Stimulated activated CD8-positive, alpha-beta memory T cell treated with anti-CD3 and anti-CD28 coated beads, Interleukin-4, amount 100 ng/mL, for 24 hours (primary cell): Measurements from ENCODE around the gene APOBEC3G.
A peak's percentile ranks its signal among the peaks of the same experiment; 100 is the strongest.

Source experiments
- DNase-seq: peaks from one replicate; pipeline ENCODE4 v3.0.0-alpha.2; 2020; ENCODE audit warnings: low read depth

Gene APOBEC3G

DNA sequence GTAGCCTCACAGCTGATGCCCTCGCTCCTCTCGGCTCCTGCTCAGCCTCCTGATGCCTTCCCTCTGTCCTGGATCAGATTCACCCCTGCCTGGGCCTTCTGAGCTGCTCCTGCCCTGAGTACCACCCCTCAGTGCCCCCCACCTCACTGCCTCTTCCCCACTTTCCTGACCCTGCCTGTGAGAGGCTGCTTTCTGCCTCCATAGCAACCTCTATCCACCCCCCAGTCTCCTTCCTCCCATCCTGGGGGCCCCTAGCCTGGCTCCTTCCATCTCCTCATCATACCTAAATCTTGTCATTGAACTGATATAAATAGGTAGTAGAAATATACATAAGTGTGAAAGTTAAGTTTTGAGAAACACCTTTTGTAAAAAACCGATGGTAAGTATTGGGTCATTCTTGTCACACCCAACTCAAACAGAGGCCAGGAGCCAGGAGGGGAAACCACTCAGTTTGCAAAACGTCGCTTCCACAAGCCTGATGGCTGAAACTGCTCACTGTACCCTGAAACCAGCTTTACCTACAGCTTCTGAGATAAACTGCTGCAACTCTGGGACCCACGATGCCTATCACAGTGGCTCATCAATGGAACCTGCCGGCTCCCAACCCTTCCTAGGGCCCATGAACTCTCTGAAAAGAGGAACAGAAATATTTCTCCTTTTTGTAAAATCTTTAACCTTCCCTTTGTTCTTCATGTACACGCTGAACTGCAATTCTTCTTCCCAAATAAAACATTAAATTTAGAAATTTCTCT lies 15.2 kb downstream of the APOBEC3G start:
- DNase-seq, result no peak

DNA sequence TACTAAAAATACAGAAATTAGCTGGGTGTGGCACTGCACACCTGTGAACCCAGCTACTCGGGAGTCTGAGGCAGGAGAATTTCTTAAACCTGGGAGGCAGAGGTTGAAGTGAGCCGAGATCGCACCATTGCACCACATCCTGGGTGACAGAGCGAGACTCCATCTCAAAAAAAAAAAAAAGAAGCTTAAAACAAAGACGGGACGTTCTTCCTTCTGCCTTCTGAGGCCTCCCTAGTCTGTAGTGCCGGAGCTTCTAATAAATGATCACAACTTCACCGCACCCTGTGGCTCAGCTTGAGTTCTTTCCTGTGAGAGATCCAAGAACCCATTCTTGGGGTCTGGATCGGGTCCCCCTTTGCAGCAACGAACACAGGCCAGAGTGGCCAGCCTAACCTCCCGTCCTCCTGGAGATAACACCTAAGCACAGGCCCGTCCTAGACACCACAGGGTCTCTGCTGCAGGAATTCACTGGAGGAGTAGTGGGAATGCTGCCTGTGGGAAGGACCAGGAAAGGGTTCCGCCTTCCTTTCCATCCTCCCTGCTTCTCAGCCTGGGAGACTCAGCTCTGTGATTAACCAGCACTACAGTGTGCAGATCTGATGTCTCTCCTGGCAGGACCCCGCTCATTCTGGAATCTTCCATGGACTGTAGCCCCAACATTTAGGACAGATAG lies 17.8 kb downstream of the APOBEC3G start:
- DNase-seq, result no peak

DNA sequence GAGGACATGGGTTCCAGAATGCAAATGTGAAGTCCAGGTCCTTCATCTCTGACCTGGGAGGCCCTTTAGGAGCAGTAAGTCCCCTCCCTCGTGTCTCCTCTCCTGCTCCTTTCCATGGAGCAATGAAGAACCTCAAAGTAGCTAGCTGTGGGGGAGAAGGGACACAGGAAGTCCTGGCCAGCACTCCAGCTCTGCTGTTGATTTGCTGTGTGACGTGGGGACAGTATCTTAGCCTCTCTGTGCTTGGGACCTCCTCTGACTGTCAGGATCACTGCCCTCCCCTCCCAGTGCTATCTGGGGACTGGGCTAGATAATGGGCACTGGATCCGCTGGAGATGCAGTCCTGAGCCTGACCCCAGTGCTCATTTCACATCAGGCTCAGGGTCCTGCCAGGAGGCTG lies 18.9 kb downstream of the APOBEC3G start:
- DNase-seq, result no peak

DNA sequence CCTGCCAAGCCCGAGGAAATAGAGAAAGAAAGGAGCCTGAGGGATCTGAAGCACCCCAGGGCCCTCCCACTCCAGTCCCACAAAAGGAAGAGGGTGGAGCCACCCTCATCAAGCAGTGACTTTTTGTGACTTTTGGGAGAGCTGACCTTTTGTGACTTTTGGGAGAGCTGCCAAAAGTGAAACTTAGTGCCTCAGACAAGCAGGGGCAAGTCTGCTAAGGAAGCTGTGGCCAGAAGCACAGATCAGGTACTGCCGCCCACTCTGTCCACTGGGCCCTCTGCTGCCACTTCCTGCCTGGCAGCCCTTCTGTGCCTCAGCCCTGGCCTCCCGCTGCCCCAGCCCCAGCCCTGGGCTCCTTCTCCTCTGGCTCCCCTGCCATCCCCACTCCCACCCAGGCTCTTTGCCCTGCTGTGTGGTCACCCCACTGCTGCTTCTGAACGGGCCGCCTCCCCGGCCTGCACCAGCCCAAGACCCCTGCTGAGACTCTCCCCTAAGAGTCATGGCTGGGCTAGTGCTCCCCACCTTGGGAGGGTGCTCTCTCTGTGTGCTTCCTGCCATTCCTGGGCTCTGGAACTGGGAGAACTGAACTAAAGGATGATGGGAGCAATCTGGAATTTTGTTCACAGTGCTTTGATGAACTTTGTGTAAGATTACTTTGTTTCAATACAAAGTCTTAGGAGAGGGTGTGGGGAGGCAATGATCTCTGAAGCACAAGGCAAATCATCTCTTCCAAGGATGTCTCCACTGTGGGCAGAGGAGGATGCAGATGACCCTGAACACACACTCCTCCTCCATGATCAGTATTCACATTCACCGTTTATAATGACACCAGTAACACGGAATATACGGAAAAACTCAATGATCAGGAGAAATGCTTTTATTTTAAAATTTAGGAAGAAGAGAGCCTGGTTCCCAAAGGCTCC lies 20.3 kb downstream of the APOBEC3G start, which contains the start of gene APOBEC3H:
Gene APOBEC3H (plus strand): TSS at position 147 of the 923 bp plus-strand sequence. CDS start 3,035 bp downstream, outside the sequence.
- no peak for DNase-seq

DNA sequence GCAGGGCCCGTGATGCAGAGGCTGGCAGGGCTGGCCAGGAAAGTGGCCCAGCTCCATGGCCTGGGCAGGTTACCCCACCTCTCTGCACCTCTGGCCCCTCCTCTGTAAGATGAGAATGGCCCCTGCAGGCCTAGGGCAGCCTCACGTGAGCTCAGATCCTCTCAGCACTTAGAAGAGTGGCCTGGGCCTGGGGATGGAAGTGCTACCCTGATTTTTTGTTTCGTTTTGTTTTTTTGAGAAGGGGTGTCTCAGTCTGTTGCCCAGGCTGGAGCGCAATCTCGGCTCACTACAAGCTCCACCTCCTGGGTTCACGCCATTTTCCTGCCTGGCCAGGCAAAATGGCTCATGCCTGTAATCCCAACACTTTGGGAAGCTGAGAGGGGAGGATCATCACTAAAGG lies 21.0 kb downstream of the APOBEC3G start:
- no peak for DNase-seq

DNA sequence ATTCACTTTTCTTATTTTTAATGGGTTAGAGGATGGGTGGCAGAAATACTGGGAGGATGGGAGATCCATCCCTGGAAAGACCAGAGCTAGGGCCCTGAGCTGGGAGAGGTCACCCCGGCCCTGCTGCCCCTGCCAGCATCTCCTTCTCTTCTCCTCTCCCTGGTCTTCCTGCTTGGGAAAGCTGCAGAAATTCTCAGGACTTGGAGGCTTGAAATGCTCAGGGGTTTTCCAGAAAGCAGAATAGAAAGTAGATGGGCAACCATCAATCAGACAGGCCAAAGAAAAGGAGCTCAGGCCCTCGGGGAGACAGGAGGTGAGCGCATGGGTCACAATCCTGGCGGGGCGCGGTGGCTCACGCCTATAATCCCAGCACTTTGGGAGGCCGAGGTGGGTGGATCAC lies 21.5 kb downstream of the APOBEC3G start:
- DNase-seq, result no peak

DNA sequence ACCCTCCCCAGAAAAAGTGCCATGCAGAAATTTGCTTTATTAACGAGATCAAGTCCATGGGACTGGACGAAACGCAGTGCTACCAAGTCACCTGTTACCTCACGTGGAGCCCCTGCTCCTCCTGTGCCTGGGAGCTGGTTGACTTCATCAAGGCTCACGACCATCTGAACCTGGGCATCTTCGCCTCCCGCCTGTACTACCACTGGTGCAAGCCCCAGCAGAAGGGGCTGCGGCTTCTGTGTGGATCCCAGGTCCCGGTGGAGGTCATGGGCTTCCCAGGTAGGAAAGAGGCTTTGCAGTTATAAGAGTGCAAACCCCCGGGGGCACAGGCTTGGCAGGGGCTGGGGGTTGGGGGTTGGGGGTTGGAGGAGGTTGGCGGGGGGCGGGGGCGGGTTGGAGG lies 24.2 kb downstream of the APOBEC3G start:
- no peak for DNase-seq

DNA sequence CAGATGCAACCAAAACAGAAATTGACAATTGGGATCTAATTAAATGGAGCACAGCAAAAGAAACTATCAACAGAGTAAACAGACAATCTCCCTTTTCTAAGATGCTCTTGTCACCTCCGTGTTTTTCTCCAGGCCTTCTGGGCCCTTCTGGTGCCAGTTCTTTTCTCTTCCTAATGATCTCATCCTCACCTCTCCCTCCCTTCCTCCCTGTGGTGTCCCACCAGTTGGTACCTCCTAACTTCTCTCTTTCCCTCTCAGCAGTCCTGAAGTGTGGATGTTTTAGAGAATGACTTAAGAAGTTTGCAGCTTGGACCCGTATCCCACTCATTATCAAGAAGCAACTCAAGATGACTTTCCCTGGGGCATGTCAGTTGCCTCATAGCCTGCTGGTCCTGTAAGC lies 26.4 kb downstream of the APOBEC3G start:
- no peak for DNase-seq

DNA sequence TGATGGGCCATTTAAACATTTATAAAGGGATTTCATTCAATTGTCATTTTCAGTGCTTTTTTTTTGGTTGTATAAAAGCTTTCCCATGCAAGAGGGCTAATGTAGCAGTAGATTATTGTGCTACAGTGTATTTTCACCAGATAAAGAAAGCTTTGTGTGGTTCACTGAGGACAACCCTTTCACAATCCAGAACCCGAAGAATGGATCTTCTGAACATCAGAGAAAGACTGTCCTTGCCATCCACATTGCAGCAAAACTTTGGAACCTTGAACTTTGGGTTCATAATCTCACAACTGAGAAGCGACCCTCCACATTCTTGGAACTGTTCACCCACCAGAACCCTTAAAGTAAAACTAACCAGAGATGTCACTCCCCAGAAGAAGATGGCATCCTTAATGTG lies 29.3 kb downstream of the APOBEC3G start:
- no peak for DNase-seq

DNA sequence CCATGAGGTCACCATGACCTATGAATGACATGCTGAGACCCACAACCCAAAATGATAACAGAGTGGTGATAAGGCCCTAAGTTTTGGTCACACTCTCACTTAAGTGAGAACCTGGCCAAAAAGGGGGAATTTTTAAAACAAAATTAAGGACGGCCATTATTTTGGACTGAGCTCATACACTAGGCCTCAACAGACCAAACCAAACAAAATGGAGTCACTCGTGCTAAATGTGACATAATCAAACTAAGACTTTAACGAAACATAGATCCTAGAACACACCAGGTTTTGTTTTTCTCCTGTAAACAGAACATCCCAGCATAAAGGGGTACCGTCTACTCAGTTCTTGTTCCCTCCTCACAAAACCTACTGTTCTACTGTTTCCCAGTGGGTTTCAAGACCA lies 31.4 kb downstream of the APOBEC3G start:
- no peak for DNase-seq

DNA sequence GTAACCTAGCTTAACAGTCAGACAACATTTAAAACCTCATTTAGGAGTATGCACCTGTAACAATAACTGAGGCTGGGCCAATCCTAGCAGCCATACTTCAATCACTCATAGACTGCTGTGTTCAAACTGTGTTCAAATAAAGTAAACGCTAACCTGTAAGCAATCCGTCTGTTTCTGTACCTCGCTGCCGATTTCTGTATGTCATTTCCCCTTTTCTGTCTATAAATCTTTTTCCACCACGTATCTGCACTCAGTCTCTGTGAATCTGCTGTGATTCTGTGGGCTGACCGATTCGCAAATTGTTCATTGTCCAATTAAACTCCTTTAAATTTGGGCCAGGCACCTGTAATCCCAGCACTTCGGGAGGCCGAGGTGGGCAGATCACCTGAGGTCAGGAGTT lies 32.3 kb downstream of the APOBEC3G start:
- no peak for DNase-seq

DNA sequence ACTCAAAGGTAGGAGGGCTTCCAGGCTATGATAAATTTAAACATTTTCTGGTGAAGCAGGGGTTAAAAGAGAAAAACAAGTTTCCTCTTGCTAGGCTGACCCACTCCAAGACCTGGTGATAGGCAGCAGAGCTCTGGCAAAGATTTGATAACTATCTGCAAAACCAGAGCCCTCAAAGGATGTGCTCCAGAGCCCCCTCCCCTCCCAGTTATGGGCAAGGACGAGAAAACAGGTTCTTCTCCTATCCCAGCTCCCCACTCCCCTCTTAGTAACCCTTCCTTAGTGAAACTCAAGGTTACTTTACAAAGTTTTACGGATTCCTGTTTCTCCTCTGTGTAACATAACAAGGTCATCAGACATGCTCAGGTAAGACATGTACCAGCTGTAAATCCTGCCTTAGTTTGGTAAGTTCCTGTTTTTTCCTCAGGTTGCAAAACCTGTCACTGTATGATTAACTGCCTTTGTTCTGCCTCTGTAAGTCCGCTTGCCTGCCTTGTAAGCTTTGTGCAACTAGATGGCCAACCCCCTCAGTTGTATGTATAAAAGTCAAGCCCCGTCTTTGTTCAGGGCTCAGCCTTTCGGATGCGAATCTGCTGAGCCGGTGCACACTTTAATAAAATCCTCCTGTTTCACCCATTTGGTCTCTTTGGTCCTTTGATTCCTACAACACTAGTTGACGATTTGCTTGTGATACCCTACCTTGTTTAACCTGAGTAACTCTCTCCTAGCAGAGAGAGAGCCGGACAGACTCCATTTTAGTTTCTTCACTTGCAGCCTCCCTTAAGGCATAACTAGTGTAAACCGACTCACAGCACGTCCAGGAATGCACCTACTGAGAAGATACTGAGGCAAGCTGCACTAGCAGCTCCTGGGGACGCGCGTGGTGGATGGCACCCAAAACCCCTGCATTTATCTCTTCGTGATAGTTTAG lies 33.8 kb downstream of the APOBEC3G start:
- no peak for DNase-seq

DNA sequence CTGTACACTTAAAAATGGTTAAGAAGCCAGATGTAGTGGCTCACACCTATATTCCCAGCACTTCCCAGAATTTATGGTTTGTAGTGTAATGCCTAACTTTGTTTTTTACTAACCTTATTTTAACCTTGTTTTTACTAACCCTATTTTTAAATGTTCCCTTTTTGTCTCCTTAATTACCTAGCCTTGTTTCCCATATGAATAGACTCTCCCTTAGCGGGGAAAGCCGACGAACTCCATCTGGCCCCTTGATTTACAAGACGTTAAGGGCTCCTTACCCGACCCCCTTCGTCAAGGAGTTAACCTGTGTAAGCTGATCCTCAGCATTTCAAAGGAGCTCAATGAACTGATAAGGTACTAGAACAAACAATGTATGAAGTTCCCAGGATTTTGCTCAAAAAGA lies 37.0 kb downstream of the APOBEC3G start:
- DNase-seq, result no peak

DNA sequence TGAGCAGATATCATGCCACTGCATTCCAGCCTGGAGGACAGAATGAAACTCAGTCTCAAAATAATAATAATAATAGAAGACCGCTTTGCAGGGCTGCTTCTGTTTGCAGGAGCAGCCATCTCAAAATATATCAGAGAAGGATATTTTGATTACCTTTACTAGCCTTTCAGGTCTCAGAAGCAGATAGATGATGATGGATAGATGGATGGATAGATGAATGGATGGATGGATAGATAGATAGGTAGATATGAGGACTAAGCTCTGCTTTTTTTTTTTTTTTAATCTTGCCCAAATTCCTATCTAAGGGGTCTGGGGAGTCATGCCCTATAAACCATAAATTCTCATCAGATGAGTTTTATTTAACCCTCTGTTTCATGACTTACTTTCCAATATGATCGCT lies 38.5 kb downstream of the APOBEC3G start:
- DNase-seq, result no peak

DNA sequence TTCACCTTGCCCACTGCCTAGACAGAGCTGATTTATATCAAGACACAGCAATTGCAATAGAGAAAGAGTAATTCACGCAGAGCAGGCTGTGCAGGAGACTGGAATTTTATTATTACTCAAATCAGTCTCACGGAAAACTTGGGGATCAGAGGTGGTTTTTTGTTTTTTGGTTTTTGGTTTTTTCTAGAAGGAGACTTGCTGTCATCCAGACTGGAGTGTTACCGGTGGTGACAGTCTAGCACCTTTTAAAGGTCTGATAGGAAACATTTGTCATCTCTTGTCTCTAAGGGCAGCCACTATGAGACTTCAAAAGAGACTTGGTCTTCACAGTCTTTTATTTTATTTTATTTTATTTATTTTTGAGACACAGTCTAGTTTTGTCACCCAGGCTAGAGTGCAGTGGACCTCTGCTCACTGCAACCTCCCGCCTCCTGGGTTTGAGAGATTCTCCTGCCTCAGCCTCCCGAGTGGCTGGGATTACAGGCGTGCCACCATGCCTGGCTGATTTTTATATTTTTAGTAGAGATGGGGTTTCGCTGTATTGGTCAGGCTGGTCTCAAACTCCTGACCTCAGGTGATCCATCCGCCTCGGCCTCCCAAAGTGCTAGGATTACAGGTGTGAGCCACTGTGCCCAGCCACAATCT lies 39.0 kb downstream of the APOBEC3G start:
- DNase-seq, result no peak

DNA sequence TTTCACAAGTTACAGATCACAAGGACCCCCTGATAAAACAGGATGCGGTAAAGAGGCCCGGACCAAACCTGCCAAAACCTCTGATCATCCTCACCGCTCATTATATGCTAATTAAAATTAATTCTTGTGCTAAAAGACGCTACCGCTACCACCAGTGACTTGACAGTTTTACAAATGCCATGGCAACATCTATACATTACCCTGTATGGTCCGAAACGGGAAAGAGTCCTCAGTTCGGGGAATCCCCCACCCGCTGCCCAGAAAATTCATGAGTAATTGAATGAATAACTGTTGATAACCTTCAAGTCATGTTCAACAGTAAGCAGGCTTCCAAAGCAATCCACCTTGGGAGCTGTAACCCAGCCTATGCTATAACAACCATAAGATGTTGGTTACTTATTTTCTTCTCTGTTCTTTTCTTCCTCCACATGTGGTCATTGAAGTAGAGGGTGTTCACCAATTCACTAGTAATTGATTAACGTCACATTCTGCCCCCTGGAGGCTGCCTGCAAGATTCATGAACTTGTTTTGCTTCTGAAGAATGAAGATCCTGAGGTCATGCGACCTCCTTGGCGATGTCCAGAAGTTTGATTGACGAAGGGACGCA lies 40.6 kb downstream of the APOBEC3G start:
- peak; percentile 62 for DNase-seq

DNA sequence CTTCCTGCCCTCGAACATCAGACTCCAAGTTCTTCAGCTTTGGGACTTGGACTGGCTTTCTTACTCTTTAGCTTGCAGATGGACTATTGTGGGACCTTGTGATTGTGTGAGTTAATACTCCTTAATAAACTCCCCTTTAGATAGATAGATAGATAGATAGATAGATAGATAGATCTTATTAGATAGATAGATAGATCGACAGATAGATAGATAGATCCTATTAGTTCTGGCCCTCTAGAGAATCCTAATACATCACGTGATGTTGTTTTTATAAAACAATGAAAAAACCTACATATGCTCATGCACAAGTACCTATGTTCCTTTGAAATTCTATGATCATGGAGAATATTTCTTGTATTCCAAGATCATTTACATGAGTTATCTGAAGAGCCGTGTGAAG lies 43.9 kb downstream of the APOBEC3G start:
- DNase-seq, result no peak

DNA sequence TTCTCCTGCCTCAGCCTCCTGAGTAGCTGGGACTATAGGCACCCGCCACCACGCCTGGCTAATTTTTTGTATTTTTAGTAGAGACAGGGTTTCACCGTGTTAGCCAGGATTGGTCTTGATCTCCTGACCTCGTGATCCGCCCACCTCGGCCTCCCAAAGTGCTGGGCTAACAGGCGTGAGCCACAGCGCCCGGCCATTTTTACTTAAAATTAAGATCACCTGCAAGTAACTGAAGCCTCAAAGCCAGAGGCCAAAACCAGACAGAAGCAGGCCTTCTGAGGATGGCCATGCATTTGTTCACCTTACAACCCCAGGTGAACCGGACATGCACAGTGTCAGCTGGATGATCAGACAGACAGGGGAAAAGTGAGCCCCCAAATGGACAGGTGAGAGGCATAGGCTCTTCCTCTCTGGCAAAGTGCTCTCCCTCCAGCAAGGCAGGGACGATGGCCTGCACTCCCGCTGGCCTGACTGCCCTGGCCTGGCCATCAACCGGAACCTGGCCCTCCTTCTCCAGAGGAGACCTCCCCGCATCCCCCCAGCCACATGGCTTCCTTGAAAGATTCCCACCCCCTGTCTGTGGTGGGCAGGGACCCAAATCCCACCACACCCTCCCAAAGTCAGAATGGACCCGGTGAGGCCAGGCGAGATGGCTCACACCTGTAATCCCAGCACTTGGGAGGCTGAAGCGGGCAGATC lies 45.8 kb downstream of the APOBEC3G start:
- no peak for DNase-seq

DNA sequence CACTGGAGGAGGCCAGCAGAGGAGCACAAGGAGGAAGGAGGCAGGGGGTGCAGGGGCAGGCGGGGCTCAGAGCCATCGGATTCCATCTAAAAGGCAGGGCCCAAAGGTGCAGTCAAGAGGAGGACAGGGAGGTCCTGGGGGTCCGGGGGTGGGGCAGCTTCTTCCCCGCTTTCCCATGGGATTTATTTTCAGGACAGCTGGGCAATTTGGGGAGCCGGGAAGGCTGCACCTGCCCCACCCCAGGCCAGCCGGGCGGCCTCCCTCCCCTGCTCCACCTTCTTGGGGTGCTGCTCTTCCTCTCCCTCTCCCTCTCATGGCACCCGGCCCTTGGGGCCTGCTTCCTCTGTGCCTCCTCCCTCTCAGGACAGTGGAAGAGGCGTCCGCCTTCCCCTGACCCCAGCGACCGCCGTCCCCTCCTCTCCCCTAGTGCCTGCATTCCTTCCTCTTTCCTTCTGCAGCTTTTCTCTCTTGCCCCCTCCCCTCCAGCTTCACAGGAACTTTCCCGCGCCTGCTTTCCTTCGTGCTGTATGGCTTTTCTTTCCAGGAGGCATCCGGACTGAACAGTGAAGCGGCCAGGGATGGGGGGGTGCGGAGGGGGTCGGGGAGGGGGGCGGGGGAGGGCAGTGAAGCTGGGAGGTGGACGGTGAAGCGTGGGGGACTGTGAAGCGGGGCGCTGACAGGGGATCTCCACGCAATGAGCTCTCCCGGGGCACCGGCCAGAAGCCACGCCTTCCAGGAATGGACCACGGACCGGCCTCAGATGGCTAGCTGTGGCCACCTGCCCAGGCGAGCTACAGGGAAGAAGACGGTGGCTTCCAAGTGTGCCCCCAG lies 46.9 kb downstream of the APOBEC3G start:
- no peak for DNase-seq
